ENCODE data around the gene CCDC106. TPM values are rescaled to one million over a fixed set of nuclear protein-coding genes. Genes with fewer than 3 reads are reported as not detected.
A peak's percentile ranks its signal among the peaks of the same experiment; 100 is the strongest.

The CCDC106 gene
- total RNA-seq, 1 donor from 2014 or later: 11.1 TPM

DNA sequence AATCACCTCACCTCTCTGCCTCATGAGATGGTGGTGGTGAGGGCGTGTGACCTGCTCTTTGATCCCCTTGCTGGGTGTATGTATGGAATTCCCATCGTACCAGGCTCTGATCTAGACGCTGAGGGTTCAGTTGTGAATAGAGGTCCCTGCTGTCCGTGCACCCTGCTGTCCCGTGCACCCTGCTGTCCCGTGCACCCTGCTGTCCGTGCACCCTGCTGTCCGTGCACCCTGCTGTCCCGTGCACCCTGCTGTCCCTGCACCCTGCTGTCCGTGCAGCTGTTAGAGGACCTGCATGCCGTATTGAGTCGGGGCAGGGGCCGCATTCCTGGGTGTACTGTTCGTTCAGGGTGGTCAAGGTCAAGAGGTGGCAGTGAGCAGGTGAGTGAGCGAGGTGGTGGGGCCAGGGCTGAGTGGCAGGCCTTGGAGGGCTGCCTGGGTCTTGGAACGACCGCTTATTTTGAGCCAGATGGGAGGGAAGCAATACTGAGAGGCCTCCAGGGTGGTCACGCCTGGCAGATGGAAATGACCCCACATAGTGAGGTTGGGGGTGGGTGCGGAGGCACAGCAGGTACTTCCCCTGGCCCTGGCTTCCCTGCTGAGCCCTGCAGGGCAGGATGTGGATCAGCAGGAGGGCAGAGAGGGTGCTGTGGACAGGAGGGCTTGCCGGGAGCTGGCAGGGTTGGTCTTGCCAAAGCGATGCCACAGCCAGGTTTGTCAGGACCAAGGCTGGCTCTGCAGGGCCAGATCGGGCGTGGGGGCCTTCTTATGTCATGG, 22.5 kb downstream of the CCDC106 start:
- Histone ChIP-seq H3K9me3 (no peaks in the 10 kb centered on the region), H3K36me3 (peaks cover 84% of the 10 kb centered on the region), H3K4me1 (peaks cover 4% of the 10 kb centered on the region), H3K27me3 (no peaks in the 10 kb centered on the region), H3K27ac (no peak overlapping the region), H3K4me3 (no peak overlapping the region)
- DNase-seq (no peak), ATAC-seq (no peak)
- no peak for TF ChIP-seq CTCF (IDR thresholded peaks at IDR 0.05)
- intact Hi-C loops (cut with DNase I): no loop called here

DNA sequence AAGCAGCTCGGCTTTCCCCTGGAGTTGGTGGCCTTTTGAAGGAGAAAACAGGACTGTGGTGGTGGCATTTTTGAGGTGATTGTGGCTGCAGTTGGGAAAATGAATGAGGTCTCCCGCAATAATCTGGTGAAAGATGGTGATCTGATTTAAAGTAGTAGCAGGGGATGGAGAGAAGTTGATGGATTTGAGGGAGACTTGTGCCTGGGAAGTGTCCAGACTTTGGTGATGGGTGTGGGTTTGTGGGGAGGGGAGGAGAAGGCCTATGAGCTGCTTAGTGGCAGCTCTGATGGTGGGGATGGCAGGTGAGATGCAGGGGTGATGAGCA, 23.0 kb downstream of the CCDC106 start:
- no peak overlapping the region for H3K27ac ChIP-seq

DNA sequence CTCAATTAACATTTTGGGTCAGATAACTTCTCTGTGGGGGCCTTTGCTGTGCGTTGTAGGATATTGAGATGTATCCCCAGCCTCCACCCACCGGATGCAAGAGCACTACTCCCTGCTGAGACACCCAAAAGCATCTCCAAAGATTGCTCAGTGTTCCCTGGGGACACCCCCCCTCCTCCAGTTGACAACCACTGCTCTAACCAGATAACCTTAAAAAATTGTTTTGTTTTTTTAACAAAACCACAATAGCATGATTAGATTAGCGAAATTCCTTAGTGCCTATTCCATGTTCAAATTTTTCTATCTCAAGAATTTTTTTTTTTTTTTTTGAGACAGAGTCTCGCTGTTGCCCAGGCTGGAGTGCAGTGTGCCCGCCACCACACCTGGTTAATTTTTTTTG, 24.4 kb downstream of the CCDC106 start:
- no peak overlapping the region for H3K4me3 ChIP-seq
- H3K4me1 ChIP-seq: peaks cover 22% of the 10 kb centered on the region
- TF ChIP-seq CTCF (IDR thresholded peaks at IDR 0.05): no peak
- intact Hi-C loops (cut with DNase I): no loop called here
- no peak for DNase-seq
- H3K36me3 ChIP-seq: peaks cover 65% of the 10 kb centered on the region
- no peak overlapping the region for H3K27ac ChIP-seq
- no peaks in the 10 kb centered on the region for H3K27me3 ChIP-seq
- no peak for ATAC-seq
- H3K9me3 ChIP-seq: no peaks in the 10 kb centered on the region

More for the DNA sequence above, 23.0 kb downstream of the CCDC106 start:
- no peak overlapping the region for H3K4me3 ChIP-seq
- no peaks in the 10 kb centered on the region for H3K9me3 ChIP-seq
- intact Hi-C loops (cut with DNase I): no loop called here
- no peak for TF ChIP-seq CTCF (IDR thresholded peaks at IDR 0.05)
- DNase-seq: no peak
- ATAC-seq: no peak
- H3K36me3 ChIP-seq: peaks cover 79% of the 10 kb centered on the region
- H3K27me3 ChIP-seq: no peaks in the 10 kb centered on the region
- H3K4me1 ChIP-seq: peaks cover 8% of the 10 kb centered on the region

DNA sequence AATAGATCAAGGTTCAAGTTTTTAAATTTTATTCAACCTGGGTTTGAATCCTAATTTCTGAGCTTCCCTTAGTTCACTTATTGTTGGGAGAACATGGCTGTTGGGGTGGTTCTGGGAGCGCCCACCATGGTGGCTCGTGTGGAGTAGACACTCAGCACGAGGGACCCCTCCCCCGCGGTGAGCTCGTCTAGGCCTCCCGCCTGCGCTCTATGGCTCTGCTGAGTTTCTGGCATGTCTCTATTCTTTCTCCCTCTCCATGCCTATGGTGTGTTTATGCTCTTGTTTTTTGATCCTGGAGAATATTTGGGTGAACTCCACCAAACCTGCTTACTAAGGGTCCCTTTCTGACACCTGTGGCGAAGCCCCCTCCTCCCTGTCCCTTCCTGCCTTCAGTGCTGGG, 25.5 kb downstream of the CCDC106 start:
- intact Hi-C loops (cut with DNase I): no loop called here
- Histone ChIP-seq H3K27ac (no peak overlapping the region), H3K9me3 (no peaks in the 10 kb centered on the region), H3K27me3 (no peaks in the 10 kb centered on the region), H3K36me3 (peaks cover 58% of the 10 kb centered on the region), H3K4me1 (peaks cover 33% of the 10 kb centered on the region), H3K4me3 (no peak overlapping the region)
- TF ChIP-seq CTCF (IDR thresholded peaks at IDR 0.05): no peak
- ATAC-seq: no peak
- no peak for DNase-seq

DNA sequence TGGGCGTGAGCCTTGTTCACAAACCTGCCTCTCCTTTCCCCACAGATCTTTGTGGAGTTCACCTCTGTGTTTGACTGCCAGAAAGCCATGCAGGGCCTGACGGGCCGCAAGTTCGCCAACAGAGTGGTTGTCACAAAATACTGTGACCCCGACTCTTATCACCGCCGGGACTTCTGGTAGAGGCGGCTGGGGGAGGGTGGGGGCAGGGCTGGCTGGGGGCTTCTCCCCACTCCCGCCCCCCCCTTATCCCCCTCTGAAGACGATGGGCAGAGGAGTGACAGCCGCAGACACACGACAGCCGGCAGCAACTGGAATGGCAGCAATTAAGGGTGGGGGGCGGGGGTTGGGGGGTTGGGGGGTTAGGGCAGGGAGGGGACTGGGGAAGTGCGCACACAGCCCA, 25.9 kb downstream of the CCDC106 start:
- peaks cover 58% of the 10 kb centered on the region for H3K36me3 ChIP-seq
- no peak overlapping the region for H3K4me3 ChIP-seq
- intact Hi-C loops (cut with DNase I): no loop called here
- no peak for TF ChIP-seq CTCF (IDR thresholded peaks at IDR 0.05)
- no peak for ATAC-seq
- H3K9me3 ChIP-seq: no peaks in the 10 kb centered on the region
- H3K27ac ChIP-seq: no peak overlapping the region
- peaks cover 36% of the 10 kb centered on the region for H3K4me1 ChIP-seq
- H3K27me3 ChIP-seq: no peaks in the 10 kb centered on the region
- no peak for DNase-seq

DNA sequence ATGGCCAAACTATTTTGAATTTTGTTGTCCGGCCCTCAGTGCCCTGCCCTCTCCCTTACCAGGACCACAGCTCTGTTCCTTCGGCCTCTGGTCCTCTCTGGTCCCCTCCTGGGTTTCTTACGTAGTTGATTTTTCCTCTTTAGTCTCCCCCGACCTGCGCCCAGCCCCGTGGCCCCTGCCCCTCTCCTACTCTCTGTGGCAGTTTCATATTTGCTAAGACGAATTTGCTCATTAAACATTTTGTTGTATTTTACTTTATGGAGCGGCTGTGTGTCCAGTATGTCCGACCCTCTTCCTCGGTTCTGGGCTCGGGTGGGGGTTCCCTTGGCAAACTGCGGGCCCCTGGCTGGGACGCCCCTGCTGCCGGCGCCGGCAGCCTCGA, 26.4 kb downstream of the CCDC106 start:
- Histone ChIP-seq H3K4me3 (peak overlapping the region; percentile 82), H3K9me3 (no peaks in the 10 kb centered on the region), H3K27ac (peak overlapping the region; percentile 85), H3K27me3 (no peaks in the 10 kb centered on the region), H3K36me3 (peaks cover 58% of the 10 kb centered on the region), H3K4me1 (peaks cover 38% of the 10 kb centered on the region)
- ATAC-seq: no peak
- DNase-seq: no peak
- no peak for TF ChIP-seq CTCF (IDR thresholded peaks at IDR 0.05)
- intact Hi-C loops (cut with DNase I): no loop called here
